GM15510 (cell line): ENCODE data around the gene TMEM81.

Experiments
- POLR2A ChIP-seq: IDR thresholded peaks from 3 replicates; pipeline ENCODE4 v1.6.1; 2011; ENCODE audit warnings: borderline replicate concordance; ENCODE audit not compliant: insufficient read length; ENCODE audit errors: extremely low read depth

TMEM81 gene

GRCh38 chr1:205098242-205098641, 14.0 kb upstream of the TMEM81 start:
- TF ChIP-seq POLR2A, result no peak

GRCh38 chr1:205095422-205095821, 11.2 kb upstream of the TMEM81 start:
- no peak for TF ChIP-seq POLR2A

- TF ChIP-seq POLR2A, result no peak
Observed at GRCh38 chr1:205091043-205091740, 6.9 kb upstream of the TMEM81 start.

- no peak for TF ChIP-seq POLR2A
Observed at GRCh38 chr1:205088341-205088740, 4.1 kb upstream of the TMEM81 start.

DNA sequence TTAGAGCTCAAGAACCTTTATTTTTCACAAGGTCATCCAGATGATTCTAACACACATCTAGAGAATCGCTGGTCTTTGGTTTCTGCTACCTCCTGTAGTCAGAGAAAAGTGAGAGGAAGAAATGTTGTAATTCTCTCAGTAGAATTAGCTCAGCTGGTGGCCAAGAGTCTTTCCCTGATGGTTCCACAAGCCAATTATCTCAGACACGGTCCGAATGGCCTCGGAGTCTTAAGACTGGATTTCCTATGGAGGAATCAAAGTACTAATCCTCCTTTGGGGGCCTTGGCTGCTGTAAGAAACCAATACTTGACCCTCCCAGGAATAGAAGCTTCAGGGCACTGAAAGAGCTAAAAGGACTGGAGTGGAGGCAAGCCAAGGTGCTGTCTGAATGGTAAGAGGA, 1.8 kb downstream of the TMEM81 start:
- no peak for TF ChIP-seq POLR2A

- TF ChIP-seq POLR2A, result no peak
Observed at GRCh38 chr1:205077934-205078311, 6.3 kb downstream of the TMEM81 start.

- TF ChIP-seq POLR2A, result no peak
Observed at GRCh38 chr1:205077158-205077933, 6.9 kb downstream of the TMEM81 start.

DNA sequence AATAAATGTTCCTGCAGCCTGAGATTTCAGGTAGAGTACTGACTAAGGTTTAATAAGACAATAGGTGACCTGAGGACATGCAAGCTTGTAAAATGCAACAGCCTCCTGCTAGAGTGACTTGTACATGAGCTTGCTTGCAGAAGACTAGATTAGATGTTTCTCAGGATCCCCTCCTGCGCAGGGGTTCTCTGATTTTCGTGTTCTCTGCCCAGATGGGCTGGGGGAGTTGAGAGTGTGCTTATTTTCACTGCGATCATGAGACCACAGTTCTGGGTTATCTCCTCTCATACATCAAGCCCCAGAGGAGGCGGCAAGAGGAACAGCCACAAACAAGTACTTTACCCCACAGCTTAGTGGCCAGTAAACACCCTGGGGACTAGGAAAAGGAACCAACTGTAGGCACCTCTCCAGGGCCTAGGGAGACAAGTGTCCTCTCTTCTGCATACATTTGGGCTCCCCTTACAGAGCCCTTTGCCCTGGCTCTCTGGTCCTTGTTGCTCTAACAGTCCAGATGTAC, 8.0 kb downstream of the TMEM81 start:
- TF ChIP-seq POLR2A, result no peak

DNA sequence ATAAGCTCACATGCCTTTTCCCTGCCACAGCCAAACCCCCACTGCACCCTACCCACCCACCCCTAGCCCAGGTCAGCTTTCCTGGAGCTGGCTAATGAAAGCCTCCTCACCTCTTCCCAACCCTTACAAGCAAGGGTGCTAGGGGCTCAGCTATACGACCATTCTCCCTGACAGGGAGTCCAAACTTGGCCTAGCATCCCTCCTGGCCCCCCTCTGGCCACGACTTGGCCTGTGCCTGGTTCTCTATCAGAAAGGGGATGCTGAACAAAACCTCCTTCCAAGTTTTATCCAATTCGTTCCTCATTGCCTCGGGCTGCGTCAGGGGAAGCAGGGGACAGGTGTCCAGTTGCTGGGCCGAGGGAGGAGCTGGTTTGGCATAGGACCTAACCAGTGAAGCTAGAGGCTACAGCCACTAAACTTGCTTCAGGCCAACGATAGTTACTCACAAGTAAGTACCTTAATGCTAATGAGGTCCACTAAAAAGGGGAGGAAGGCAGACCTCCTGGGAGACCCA, 8.6 kb downstream of the TMEM81 start:
- TF ChIP-seq POLR2A, result no peak

DNA sequence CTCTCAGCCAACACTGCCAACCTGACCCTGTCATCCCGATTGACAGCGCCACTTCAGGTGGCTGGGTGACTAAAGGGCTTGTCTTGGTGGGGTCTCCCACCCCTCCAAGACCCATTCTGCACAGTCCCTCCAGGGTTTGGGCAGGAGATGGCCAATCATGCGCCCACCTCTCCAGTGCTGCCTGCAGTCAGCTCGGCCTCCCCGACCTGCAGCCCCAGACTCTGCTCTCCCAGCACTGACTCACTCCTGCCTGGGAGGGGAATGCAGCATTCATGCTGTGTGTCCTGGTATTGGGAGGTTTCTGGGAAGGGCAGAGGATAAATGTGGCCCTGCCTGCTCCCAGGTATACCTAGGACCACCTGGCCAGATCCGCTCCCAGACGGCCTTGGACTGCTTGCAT, 9.7 kb downstream of the TMEM81 start:
- no peak for TF ChIP-seq POLR2A

DNA sequence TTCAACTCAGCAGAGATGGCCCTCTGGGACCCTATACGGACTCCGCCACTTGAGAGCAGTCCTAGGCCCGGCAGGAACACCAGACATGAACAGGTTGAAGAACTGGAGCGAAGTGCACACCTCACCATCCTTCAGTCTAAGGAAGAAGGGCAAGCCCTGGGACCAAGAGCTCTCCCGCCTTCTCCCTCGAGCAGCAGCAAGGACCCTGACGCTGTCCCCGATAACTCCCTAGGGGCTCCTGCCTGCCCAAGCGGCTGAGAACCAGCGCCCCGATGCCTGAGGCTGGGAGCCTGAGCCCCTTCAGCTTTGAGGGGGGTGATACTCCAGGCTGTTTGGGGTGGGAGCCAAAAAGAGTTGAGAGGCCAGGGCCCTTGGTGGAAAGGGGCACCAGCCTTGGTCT, 10.2 kb downstream of the TMEM81 start:
- no peak for TF ChIP-seq POLR2A

DNA sequence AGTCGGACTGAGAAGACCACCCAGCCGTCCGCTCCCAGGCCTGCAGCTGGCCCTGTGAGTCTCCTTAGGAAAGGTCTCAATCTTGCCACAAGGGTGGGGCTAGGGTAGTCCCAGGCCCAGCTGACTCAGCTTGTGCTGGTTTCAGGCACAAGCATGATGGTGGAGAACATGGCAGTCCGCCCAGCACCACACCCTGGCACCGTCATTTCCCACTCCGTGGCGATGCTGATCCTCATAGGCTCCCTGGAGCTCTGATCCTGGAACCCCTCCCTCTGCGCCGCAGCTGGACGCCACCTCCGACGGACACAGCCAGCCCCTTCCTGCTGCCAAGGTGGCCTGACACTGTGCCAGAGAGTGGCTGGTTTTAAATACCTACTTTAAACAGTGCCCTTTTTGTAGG, 10.7 kb downstream of the TMEM81 start:
- TF ChIP-seq POLR2A, result no peak

DNA sequence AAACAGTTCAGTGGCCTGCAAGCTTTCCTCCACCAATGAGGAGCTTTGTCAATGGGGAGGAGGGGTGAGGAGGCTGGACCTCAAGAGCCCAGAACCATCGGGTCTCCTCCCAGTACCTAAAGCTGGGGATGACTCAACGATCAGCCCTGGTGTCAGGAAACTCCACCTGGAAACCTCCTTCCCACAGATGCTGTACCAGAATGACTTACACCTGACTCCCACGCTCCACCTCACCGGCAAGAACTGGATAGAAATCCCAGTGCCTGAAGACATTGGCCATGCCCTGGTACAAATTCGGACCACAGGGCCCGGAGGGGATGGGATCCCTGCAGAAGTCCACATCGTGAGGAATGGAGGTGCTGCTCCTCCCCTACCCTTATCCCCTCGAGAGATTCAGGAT, 11.4 kb downstream of the TMEM81 start:
- no peak for TF ChIP-seq POLR2A

GRCh38 chr1:205072286-205072685, 12.0 kb downstream of the TMEM81 start:
- TF ChIP-seq POLR2A, result no peak

DNA sequence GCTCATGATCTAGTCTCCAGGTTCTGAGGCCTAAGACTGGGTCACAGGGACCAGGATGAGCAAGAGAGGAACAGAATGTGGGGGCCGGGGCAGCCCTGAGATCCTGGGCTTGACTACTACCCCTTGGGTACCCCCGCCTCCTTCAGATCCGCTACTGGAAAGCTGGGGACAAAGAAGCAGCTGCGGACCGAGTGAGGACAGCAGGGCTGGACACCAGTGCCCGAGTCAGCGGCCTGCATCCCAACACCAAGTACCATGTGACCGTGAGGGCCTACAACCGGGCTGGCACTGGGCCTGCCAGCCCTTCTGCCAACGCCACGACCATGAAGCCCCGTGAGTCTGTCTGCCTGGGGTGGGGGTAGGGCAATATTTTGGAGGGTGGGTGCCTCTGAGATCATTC, 12.5 kb downstream of the TMEM81 start:
- no peak for TF ChIP-seq POLR2A

- no peak for TF ChIP-seq POLR2A
Observed at GRCh38 chr1:205071028-205071409, 13.2 kb downstream of the TMEM81 start.

DNA sequence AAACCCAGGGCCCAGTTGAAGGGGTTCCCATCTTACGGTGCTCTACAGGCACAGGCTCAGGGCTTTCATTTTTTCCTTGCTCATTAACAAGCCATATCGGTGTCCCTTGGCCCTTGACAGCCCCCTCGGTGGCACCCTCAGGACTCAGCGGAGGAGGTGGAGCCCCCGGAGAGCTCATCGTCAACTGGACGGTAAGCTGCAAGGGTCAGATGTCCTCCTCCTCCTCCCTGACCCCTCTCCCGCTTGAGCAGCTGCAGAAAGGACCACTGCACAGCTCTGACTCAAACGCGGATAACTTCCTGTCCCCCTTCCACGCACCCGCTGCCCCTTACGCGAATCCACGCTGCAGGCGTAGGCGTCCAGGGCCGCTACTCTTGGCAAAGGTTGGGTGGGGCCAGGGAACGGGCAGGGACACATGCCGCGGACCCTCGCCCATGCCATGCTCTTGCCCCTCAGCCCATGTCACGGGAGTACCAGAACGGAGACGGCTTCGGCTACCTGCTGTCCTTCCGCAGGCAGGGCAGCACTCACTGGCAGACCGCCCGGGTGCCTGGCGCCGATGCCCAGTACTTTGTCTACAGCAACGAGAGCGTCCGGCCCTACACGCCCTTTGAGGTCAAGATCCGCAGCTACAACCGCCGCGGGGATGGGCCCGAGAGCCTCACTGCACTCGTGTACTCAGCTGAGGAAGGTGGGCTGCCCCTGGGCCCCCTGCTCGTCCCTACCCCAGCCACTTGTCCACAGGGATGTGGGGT, 14.7 kb downstream of the TMEM81 start:
- no peak for TF ChIP-seq POLR2A
